ENCODE measurements around the gene DPF3. TPM values are rescaled to one million over a fixed set of nuclear protein-coding genes. Genes with fewer than 3 reads are reported as not detected.

DPF3 gene
- total RNA-seq, 1 experiment from 2014 or later, result 0.31 TPM

DNA sequence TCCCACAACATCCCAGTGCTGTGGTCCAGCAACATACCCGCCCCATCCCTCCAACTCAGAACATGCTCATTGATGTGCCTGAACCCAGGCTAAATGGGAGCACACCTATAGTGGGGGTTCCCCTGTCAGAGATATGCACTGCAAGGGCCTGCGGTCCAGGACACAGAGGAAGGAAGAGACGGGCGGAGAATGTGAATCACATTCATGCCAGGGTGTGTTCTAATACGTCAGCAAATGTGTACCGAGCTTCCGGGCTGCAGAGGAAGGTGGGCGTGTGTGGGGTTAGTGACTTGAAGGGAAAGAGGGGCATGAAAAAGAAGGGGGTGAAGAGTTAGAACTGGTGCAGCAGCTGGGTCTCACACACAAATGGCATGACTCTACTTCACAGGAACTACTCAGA lies 83.7 kb downstream of the DPF3 start:
- Mint-ChIP-seq H3K36me3 (no peaks in the 10 kb centered on the region), H3K9me3 (peaks cover 5% of the 10 kb centered on the region), H3K27me3 (ENCODE audit: low read depth) (peaks cover 51% of the 10 kb centered on the region), H3K27ac (no peak overlapping the region), H3K4me1 (peaks cover 13% of the 10 kb centered on the region), H3K4me3 (no peak overlapping the region)
- DNase-seq (ENCODE audit: low spot score) (no peak), ATAC-seq (no peak)
- CTCF ChIA-PET, result no interaction called here
- POLR2A ChIA-PET, result no interaction called here
- TF ChIP-seq NFE2L1 (CRISPR knock-in tag; IDR thresholded peaks at IDR 0.05), result no peak
- no peak for TF ChIP-seq CBFB (CRISPR knock-in tag; IDR thresholded peaks at IDR 0.05; ENCODE audit: low read depth)
- TF ChIP-seq JUN (CRISPR knock-in tag; IDR thresholded peaks at IDR 0.05), result no peak
- TF ChIP-seq ZNF416 (CRISPR knock-in tag; IDR thresholded peaks at IDR 0.05), result no peak
- TF ChIP-seq JAZF1 (CRISPR knock-in tag; IDR thresholded peaks at IDR 0.05), result no peak
- TF ChIP-seq, protein P1, sequence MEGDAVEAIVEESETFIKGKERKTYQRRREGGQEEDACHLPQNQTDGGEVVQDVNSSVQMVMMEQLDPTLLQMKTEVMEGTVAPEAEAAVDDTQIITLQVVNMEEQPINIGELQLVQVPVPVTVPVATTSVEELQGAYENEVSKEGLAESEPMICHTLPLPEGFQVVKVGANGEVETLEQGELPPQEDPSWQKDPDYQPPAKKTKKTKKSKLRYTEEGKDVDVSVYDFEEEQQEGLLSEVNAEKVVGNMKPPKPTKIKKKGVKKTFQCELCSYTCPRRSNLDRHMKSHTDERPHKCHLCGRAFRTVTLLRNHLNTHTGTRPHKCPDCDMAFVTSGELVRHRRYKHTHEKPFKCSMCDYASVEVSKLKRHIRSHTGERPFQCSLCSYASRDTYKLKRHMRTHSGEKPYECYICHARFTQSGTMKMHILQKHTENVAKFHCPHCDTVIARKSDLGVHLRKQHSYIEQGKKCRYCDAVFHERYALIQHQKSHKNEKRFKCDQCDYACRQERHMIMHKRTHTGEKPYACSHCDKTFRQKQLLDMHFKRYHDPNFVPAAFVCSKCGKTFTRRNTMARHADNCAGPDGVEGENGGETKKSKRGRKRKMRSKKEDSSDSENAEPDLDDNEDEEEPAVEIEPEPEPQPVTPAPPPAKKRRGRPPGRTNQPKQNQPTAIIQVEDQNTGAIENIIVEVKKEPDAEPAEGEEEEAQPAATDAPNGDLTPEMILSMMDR (IDR thresholded peaks at IDR 0.05), result no peak

DNA sequence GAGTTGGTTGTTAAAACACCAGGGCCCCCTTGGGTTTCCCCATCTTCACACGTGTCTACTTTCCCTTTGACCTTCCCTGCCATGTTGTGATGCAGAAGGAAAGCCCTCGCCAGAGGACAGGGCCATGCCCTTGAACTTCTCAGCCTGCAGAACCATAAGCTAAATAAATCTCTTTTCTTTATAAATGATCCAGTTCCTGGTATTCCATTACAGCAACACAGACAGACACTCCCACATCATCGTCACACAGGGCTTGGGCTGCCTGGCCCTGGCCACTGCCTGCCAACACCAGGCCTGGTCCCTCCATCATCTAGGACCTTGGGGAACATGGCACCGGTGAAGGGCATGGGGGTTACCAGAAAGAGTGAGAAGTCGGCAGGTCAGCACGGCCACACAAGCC lies 84.8 kb downstream of the DPF3 start:
- Mint-ChIP-seq H3K27ac (no peak overlapping the region), H3K9me3 (peaks cover 5% of the 10 kb centered on the region), H3K36me3 (no peaks in the 10 kb centered on the region), H3K4me3 (no peak overlapping the region), H3K4me1 (peaks cover 20% of the 10 kb centered on the region), H3K27me3 (ENCODE audit: low read depth) (peaks cover 61% of the 10 kb centered on the region)
- DNase-seq (ENCODE audit: low spot score) (no peak), ATAC-seq (no peak)
- TF ChIP-seq, protein P2, sequence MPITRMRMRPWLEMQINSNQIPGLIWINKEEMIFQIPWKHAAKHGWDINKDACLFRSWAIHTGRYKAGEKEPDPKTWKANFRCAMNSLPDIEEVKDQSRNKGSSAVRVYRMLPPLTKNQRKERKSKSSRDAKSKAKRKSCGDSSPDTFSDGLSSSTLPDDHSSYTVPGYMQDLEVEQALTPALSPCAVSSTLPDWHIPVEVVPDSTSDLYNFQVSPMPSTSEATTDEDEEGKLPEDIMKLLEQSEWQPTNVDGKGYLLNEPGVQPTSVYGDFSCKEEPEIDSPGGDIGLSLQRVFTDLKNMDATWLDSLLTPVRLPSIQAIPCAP (CRISPR knock-in tag; IDR thresholded peaks at IDR 0.05), result no peak
- no peak for TF ChIP-seq MXD4 (CRISPR knock-in tag; IDR thresholded peaks at IDR 0.05; ENCODE audit: borderline replicate concordance)
- TF ChIP-seq, protein P3, sequence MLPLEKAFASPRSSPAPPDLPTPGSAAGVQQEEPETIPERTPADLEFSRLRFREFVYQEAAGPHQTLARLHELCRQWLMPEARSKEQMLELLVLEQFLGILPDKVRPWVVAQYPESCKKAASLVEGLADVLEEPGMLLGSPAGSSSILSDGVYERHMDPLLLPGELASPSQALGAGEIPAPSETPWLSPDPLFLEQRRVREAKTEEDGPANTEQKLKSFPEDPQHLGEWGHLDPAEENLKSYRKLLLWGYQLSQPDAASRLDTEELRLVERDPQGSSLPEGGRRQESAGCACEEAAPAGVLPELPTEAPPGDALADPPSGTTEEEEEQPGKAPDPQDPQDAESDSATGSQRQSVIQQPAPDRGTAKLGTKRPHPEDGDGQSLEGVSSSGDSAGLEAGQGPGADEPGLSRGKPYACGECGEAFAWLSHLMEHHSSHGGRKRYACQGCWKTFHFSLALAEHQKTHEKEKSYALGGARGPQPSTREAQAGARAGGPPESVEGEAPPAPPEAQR (CRISPR knock-in tag; IDR thresholded peaks at IDR 0.05), result no peak
- no peak for TF ChIP-seq SMAD4 (CRISPR knock-in tag; IDR thresholded peaks at IDR 0.05)
- no peak for TF ChIP-seq JUN (CRISPR knock-in tag; IDR thresholded peaks at IDR 0.05)
- TF ChIP-seq TEAD1 (CRISPR knock-in tag; IDR thresholded peaks at IDR 0.05), result no peak
- TF ChIP-seq JAZF1 (CRISPR knock-in tag; IDR thresholded peaks at IDR 0.05), result no peak
- ChIA-PET POLR2A (no interaction called here), CTCF (no interaction called here)

DNA sequence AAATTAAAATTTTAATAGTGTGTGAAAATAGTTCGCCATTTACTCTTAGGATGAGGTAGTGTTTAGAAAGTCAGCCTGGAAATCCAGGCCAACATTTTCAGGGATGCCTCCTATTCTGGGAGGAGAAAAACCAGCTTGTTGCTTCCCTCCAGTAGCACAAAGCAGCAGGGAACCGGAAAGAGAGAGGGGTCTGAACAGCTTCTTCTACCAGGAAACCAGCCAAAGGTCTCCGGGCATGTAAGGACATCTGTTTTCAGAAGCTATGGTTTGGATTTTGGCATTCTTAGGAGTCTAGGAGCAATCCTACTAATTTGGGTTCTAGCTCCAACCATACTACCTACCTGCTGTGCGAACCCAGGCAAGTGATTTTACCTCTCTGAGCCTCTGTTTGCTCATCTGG lies 85.3 kb downstream of the DPF3 start:
- Mint-ChIP-seq H3K27ac (no peak overlapping the region), H3K4me3 (no peak overlapping the region), H3K27me3 (ENCODE audit: low read depth) (peaks cover 66% of the 10 kb centered on the region), H3K9me3 (peaks cover 6% of the 10 kb centered on the region), H3K4me1 (peaks cover 25% of the 10 kb centered on the region), H3K36me3 (peaks cover 1% of the 10 kb centered on the region; the same call in 1 of the 2 replicates)
- TF ChIP-seq NFE2L1 (CRISPR knock-in tag; IDR thresholded peaks at IDR 0.05) (no peak), ETV6 (CRISPR knock-in tag; IDR thresholded peaks at IDR 0.05) (no peak), ZNF317 (CRISPR knock-in tag; IDR thresholded peaks at IDR 0.05; ENCODE audit: borderline replicate concordance, low read depth) (no peak), FOXP1 (CRISPR knock-in tag; IDR thresholded peaks at IDR 0.05; ENCODE audit: borderline replicate concordance) (no peak), FOXJ3 (CRISPR knock-in tag; IDR thresholded peaks at IDR 0.05; ENCODE audit: borderline replicate concordance) (no peak), RORB (CRISPR knock-in tag; IDR thresholded peaks at IDR 0.05) (no peak)
- TF ChIP-seq, protein P4, sequence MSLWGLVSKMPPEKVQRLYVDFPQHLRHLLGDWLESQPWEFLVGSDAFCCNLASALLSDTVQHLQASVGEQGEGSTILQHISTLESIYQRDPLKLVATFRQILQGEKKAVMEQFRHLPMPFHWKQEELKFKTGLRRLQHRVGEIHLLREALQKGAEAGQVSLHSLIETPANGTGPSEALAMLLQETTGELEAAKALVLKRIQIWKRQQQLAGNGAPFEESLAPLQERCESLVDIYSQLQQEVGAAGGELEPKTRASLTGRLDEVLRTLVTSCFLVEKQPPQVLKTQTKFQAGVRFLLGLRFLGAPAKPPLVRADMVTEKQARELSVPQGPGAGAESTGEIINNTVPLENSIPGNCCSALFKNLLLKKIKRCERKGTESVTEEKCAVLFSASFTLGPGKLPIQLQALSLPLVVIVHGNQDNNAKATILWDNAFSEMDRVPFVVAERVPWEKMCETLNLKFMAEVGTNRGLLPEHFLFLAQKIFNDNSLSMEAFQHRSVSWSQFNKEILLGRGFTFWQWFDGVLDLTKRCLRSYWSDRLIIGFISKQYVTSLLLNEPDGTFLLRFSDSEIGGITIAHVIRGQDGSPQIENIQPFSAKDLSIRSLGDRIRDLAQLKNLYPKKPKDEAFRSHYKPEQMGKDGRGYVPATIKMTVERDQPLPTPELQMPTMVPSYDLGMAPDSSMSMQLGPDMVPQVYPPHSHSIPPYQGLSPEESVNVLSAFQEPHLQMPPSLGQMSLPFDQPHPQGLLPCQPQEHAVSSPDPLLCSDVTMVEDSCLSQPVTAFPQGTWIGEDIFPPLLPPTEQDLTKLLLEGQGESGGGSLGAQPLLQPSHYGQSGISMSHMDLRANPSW (CRISPR knock-in tag; conservative IDR thresholded peaks at IDR 0.05; ENCODE audit: low read depth), result no peak
- TF ChIP-seq, protein P5, sequence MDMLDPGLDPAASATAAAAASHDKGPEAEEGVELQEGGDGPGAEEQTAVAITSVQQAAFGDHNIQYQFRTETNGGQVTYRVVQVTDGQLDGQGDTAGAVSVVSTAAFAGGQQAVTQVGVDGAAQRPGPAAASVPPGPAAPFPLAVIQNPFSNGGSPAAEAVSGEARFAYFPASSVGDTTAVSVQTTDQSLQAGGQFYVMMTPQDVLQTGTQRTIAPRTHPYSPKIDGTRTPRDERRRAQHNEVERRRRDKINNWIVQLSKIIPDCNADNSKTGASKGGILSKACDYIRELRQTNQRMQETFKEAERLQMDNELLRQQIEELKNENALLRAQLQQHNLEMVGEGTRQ (CRISPR knock-in tag; IDR thresholded peaks at IDR 0.05), result no peak
- TF ChIP-seq, protein P6, sequence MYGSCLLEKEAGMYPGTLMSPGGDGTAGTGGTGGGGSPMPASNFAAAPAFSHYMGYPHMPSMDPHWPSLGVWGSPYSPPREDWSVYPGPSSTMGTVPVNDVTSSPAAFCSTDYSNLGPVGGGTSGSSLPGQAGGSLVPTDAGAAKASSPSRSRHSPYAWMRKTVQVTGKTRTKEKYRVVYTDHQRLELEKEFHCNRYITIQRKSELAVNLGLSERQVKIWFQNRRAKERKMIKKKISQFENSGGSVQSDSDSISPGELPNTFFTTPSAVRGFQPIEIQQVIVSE (CRISPR knock-in tag; IDR thresholded peaks at IDR 0.05; ENCODE audit: borderline replicate concordance), result no peak
- TF ChIP-seq, protein P7, sequence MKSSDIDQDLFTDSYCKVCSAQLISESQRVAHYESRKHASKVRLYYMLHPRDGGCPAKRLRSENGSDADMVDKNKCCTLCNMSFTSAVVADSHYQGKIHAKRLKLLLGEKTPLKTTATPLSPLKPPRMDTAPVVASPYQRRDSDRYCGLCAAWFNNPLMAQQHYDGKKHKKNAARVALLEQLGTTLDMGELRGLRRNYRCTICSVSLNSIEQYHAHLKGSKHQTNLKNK (CRISPR knock-in tag; IDR thresholded peaks at IDR 0.05), result no peak
- TF ChIP-seq, protein P8, sequence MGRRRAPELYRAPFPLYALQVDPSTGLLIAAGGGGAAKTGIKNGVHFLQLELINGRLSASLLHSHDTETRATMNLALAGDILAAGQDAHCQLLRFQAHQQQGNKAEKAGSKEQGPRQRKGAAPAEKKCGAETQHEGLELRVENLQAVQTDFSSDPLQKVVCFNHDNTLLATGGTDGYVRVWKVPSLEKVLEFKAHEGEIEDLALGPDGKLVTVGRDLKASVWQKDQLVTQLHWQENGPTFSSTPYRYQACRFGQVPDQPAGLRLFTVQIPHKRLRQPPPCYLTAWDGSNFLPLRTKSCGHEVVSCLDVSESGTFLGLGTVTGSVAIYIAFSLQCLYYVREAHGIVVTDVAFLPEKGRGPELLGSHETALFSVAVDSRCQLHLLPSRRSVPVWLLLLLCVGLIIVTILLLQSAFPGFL (CRISPR knock-in tag; IDR thresholded peaks at IDR 0.05; ENCODE audit: borderline replicate concordance), result no peak
- ATAC-seq (no peak), DNase-seq (ENCODE audit: low spot score) (no peak)
- ChIA-PET POLR2A (no interaction called here), CTCF (no interaction called here)
